ENCODE measurements around the gene UCP2.

The UCP2 gene

GRCh38 chr11:73999581-74000306 is 17.1 kb upstream of the UCP2 start:
- no peak overlapping the region for H3K27ac ChIP-seq
- peak in 1 of 2 donors; percentile 35 for DNase-seq
- intact Hi-C loops (cut with DNase I; ENCODE audit: low total_unique reads) = no loop called here
- no peak for TF ChIP-seq CTCF (IDR thresholded peaks at IDR 0.05)
- peaks cover 14 to 32% (median 15%) of the 10 kb centered on the region in 3 donors for H3K36me3 ChIP-seq
- no peaks in the 10 kb centered on the region for H3K4me1 ChIP-seq
- H3K27me3 ChIP-seq = no peaks in the 10 kb centered on the region
- H3K4me3 ChIP-seq = no peak overlapping the region
- H3K9me3 ChIP-seq = no peaks in the 10 kb centered on the region

GRCh38 chr11:73998846-73999575 is 16.4 kb upstream of the UCP2 start:
- Histone ChIP-seq H3K27me3 (no peaks in the 10 kb centered on the region), H3K4me3 (no peak overlapping the region), H3K9me3 (no peaks in the 10 kb centered on the region), H3K36me3 (peaks cover 12 to 26% (median 14%) of the 10 kb centered on the region in 3 donors), H3K27ac (no peak overlapping the region), H3K4me1 (no peaks in the 10 kb centered on the region)
- TF ChIP-seq CTCF (IDR thresholded peaks at IDR 0.05) = no peak
- DNase-seq = no peak
- intact Hi-C loops (cut with DNase I; ENCODE audit: low total_unique reads) = no loop called here

GRCh38 chr11:73997120-73997770 is 14.6 kb upstream of the UCP2 start:
- Histone ChIP-seq H3K4me3 (no peak overlapping the region), H3K36me3 (peaks cover 0 to 8% (median 0%) of the 10 kb centered on the region in 3 donors), H3K4me1 (no peaks in the 10 kb centered on the region), H3K27me3 (no peaks in the 10 kb centered on the region), H3K9me3 (no peaks in the 10 kb centered on the region), H3K27ac (no peak overlapping the region)
- no peak for DNase-seq
- intact Hi-C loops (cut with DNase I; ENCODE audit: low total_unique reads) = no loop called here
- no peak for TF ChIP-seq CTCF (IDR thresholded peaks at IDR 0.05)

- DNase-seq = no peak
- intact Hi-C loops (cut with DNase I; ENCODE audit: low total_unique reads) = no loop called here
- Histone ChIP-seq H3K27me3 (no peaks in the 10 kb centered on the region), H3K4me3 (no peak overlapping the region), H3K9me3 (no peaks in the 10 kb centered on the region), H3K27ac (no peak overlapping the region), H3K4me1 (no peaks in the 10 kb centered on the region), H3K36me3 (no peaks in the 10 kb centered on the region)
- no peak for TF ChIP-seq CTCF (IDR thresholded peaks at IDR 0.05)
Observed at GRCh38 chr11:73996161-73996747, 13.6 kb upstream of the UCP2 start.

- H3K36me3 ChIP-seq = no peaks in the 10 kb centered on the region
- no peak overlapping the region for H3K4me3 ChIP-seq
- H3K27me3 ChIP-seq = no peaks in the 10 kb centered on the region
- intact Hi-C loops (cut with DNase I; ENCODE audit: low total_unique reads) = no loop called here
- H3K27ac ChIP-seq = no peak overlapping the region
- TF ChIP-seq CTCF (IDR thresholded peaks at IDR 0.05) = no peak
- H3K9me3 ChIP-seq = no peaks in the 10 kb centered on the region
- no peak for DNase-seq
- H3K4me1 ChIP-seq = no peaks in the 10 kb centered on the region
Observed at GRCh38 chr11:73995731-73996130, 13.1 kb upstream of the UCP2 start.

Measured in tibial artery (tissue), 4 donors.